Hippocampal formation (tissue), 2 donors: Measurements from ENCODE around the gene CLEC16A.

Experiments used
- DNase-seq, 2 donors: peaks; one replicate each; lab custom pipeline; 2025; lab: John Stamatoyannopoulos, UW

The CLEC16A gene

GRCh38 chr16:10988879-10989278, 44.5 kb downstream of the CLEC16A start:
- DNase-seq = no peak

- DNase-seq = no peak
These were observed 45.2 kb downstream of the CLEC16A start for GRCh38 chr16:10989559-10989958.

- DNase-seq = no peak
These were observed 46.0 kb downstream of the CLEC16A start for GRCh38 chr16:10990378-10990777.

DNA sequence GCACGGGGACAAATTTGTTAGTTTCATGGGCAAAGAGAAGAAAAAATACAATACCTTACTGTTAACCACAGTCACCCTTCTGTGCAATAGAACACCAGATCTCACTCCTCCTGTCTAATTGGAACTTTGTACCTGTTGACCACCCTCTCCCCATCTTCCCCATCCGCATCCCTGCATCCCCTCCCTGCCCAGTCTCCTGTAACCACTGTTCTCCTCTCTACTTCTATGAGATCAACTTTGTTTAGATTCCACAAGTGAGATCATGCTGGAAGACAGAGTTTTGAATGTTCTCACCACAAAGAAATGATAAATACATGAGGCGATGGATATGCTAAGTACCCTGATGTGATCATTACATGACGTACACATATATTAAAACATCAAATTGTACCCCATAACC, 47.7 kb downstream of the CLEC16A start:
- DNase-seq = no peak

GRCh38 chr16:10992797-10993196, 48.4 kb downstream of the CLEC16A start:
- DNase-seq = no peak

- DNase-seq = no peak
These were observed 49.3 kb downstream of the CLEC16A start for GRCh38 chr16:10993649-10994048.

DNA sequence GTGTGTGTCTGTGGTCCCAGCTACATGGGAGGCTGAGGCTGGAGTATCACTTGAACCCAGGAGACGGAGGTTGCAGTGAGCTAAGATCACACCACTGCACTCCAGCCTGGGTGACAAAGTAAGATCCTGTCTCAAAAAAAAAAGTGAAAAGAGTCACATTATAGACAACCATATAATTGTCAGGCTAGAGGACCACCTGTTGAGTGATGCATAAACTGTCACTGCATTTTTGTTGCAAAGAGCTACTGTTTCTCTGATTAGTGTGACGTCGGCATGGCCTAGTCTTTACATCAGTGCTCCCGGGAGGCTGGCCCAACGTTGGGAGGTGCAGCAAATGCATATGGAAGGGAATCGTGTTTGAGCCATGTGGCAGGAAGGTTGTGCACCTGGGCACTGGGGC, 50.2 kb downstream of the CLEC16A start:
- no peak for DNase-seq

GRCh38 chr16:10995565-10995964, 51.2 kb downstream of the CLEC16A start:
- no peak for DNase-seq

DNA sequence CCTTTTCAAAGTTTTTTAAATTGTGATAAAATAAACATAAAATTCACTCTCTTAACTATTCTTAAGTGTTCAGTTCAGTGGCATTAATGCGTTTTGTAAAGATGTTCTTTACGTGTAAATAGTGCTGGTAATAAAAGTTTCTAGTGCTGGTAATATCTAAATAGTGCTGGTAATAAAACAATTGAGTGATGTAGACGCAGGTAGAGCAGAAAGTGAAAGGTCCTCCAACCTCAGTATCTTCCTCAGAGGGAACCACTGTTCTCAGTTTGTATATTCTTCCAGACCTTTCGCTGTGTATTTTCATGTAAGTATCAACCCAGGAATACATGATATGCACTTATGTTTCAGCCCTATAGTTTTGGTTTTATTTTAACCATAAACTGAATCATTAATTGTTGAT, 53.1 kb downstream of the CLEC16A start:
- DNase-seq = no peak

- DNase-seq = no peak
These were observed 54.9 kb downstream of the CLEC16A start for GRCh38 chr16:10999300-10999699.

- DNase-seq = no peak
These were observed 57.2 kb downstream of the CLEC16A start for GRCh38 chr16:11001611-11002010.

DNA sequence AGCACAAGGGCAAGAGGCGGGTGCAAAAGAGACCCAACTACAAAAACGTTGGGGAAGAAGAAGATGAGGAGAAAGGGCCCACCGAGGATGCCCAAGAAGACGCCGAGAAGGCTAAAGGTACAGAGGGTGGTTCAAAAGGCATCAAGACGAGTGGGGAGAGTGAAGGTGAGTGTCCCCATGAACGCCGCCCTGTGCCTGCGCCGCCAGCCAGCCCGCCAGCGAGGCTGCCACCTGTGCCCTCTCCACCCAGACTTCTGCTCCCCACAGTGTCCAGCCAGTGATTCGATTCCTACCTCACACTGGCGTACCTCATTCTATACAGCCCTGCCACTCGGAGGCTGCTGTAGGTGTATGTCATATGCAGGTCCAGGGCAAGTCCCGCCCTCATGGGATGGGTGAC, 58.8 kb downstream of the CLEC16A start:
- no peak for DNase-seq

GRCh38 chr16:11004351-11004750, 60.0 kb downstream of the CLEC16A start:
- no peak for DNase-seq

DNA sequence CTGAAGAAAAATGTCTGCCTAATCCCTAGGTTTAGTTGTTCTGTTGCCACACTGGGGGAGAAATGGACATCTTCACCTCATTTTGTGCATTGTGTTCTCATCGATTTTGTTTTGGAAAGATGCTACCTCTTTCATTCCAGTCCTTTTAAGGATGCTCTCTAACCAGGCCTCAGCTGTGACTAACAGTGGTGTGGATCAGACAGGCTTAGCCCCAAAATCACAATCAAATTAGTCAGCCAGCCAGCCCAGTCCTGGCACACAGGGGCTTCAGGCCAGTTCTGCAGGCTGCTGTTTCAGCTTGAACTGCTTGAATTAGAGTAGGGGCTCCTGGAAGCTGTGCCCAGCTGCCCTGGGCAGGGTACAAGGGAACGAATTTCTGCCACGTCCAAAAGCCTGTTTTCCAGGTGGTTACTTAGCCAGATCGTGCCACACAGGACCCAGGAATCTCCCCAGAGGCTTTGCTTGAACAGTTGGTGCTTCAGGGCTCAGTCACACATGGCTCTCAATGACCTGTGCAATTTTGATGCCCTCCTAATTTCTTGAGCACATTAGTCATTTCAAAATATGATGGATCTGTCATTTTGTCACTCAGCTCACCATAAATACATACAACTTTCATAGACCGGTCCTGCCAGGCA, 60.7 kb downstream of the CLEC16A start:
- DNase-seq = no peak

GRCh38 chr16:11005611-11005975, 61.2 kb downstream of the CLEC16A start:
- no peak for DNase-seq

GRCh38 chr16:11006656-11007055, 62.3 kb downstream of the CLEC16A start:
- no peak for DNase-seq

GRCh38 chr16:11007714-11008280, 63.4 kb downstream of the CLEC16A start:
- DNase-seq = no peak

DNA sequence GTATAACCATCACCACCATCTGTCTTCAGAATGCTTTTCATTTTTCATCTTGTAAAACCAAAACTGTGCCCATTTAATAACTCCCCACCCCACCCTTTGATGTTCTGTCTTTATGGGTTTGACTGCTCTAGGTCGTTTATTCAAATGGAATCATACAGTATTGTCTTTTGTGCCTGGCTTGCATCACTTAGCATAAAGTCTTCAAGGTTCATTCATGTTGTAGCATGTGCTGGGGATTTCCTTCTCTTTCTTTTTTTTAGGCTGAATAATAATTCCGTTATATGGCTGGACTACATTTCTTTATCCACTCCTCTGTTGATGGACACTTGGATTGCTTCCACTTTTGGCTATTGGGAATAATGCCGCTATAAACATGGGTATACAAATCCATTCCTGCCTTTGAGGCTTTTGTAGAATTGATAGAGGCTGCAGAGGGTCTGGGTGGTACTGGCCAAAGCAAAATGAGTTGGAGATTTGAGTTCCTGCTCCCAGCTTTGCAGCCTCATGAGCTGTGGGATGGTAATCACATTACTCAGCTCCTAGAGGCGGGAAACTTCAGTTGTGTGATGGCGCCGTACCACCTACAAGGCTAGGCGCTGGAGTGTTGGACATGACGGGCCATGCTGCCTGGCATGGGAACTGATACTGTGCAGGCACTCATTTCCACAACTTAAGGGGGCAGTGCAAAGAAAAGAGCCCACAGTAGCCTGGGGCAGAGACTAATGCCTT, 64.8 kb downstream of the CLEC16A start:
- DNase-seq = no peak

DNA sequence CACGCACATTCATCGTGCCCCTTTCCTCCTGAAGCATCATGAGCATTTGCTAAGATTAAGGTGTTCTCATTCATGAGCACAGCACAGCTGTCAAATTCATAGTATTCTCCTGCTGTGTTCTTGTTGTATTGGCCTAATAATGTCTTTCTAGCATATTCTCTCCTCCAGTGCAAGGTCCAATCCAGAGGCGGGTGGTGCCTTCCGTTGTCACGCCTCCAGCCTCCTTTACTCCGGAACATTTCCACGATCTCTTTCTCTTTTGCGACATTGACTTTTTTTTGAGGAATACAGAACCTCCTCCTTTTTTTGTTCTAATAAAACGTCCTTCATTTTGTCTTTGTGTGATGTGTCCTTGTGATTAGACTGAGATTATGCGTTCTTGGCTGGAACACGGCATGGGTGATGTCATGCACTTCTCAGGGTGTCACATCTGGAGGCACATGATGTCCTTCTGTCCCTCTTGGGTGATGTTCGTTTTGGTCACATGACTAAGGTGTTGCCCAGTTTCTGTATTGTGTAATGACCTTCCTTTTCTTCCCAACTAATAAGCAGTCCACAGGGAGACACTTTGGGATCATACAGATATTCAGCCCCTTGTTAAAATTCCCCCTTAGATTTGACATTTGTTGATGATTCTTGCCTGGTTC, 66.3 kb downstream of the CLEC16A start:
- DNase-seq = no peak

- DNase-seq = no peak
These were observed 67.0 kb downstream of the CLEC16A start for GRCh38 chr16:11011326-11011725.

DNA sequence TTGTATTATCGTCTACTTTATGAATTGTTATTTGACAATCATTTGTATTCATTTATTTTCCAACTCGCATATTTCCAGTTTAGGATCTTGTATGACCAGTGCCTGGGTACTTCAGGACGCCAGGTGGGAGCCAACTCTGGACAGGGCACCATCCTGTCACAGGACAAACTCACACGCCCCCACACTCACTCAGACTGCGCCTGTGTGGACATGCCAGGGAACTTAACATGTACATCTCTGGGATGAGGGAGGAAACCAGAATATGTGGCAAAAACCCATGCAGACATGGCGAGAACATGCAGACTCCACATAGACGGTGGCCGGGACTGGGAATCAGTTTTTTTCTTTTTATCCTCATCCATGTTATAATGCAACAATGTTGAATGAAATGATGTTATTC, 68.5 kb downstream of the CLEC16A start:
- DNase-seq = no peak

- no peak for DNase-seq
These were observed 69.8 kb downstream of the CLEC16A start for GRCh38 chr16:11014136-11014535.

- DNase-seq = no peak
These were observed 70.7 kb downstream of the CLEC16A start for GRCh38 chr16:11015076-11015475.
